Natural killer cell (primary cell): Measurements from ENCODE around the gene SYCP2. TPM values are rescaled to one million over a fixed set of nuclear protein-coding genes. Genes with fewer than 3 reads are reported as not detected.

ENCODE experiments used
- ATAC-seq, 3 donors: fragments of 150-1000 bp in 2 of 3; fragments of 200-7000 bp in 1 of 3; cut with Tn5 transposase; 1 replicate in 1 of 3; 2 replicates in 2 of 3; pipeline ENCODE4 v1.10.0; 2021; ENCODE audit warnings: mild to moderate bottlenecking in 2 of 3, moderate library complexity in 2 of 3
- DNase-seq, 2 donors: peaks; one replicate each; pipeline versions ENCODE4 v3.0.0 to v3.0.0-alpha.2; 2013 to 2021; ENCODE audit warnings: mixed read lengths in 1 of 2
- H3K27ac ChIP-seq: one replicate; pipeline ENCODE4 v1.5.1; 2013; ENCODE audit warnings: mild to moderate bottlenecking, low read length
- H3K27me3 ChIP-seq: one replicate; pipeline ENCODE4 v1.6.1; 2013; ENCODE audit warnings: low read length; ENCODE audit not compliant: control insufficient read depth, insufficient read depth
- H3K36me3 ChIP-seq: one replicate; pipeline ENCODE4 v1.6.1; 2013; ENCODE audit warnings: low read length; ENCODE audit not compliant: control insufficient read depth, insufficient read depth
- H3K4me1 ChIP-seq: one replicate; pipeline ENCODE4 v1.6.1; 2013; ENCODE audit warnings: low read length; ENCODE audit not compliant: control insufficient read depth, insufficient read depth
- H3K4me3 ChIP-seq: one replicate; pipeline ENCODE4 v1.5.1; 2013; ENCODE audit warnings: low read length
- H3K9me3 ChIP-seq: one replicate; pipeline ENCODE4 v1.6.1; 2013; ENCODE audit warnings: low read length; ENCODE audit not compliant: control insufficient read depth, insufficient read depth
- H3K27ac Mint-ChIP-seq, 2 donors: one replicate each; pipeline ENCODE4 v1.8.0; 2022; ENCODE audit warnings: mild to moderate bottlenecking in 2 of 2, mixed read lengths in 2 of 2, moderate library complexity in 1 of 2
- H3K27me3 Mint-ChIP-seq, 2 donors: one replicate each; pipeline ENCODE4 v1.8.0; 2022; ENCODE audit warnings: low read depth in 2 of 2, mixed read lengths in 2 of 2
- H3K36me3 Mint-ChIP-seq: one replicate; pipeline ENCODE4 v1.8.0; 2022; ENCODE audit warnings: mixed read lengths
- H3K4me1 Mint-ChIP-seq, 2 donors: one replicate each; pipeline ENCODE4 v1.8.0; 2022; ENCODE audit warnings: mixed read lengths in 2 of 2
- H3K4me3 Mint-ChIP-seq: one replicate; pipeline ENCODE4 v1.8.0; 2022; ENCODE audit warnings: mild to moderate bottlenecking, moderate library complexity, mixed read lengths
- H3K9me3 Mint-ChIP-seq, 2 donors: one replicate each; pipeline ENCODE4 v1.8.0; 2022; ENCODE audit warnings: mixed read lengths in 2 of 2
- WGBS: methylation state at CpG from one replicate; pipeline ENCODE4 v1.1.7; 2013; ENCODE audit warnings: missing lambda C conversion rate; ENCODE audit not compliant: insufficient coverage; 5-methylcytosine and 5-hydroxymethylcytosine counted together
- intact Hi-C: fragments of 100-400 bp; cut with micrococcal nuclease; formaldehyde crosslinking; loops from one replicate; pipeline ENCODE4 v1.14.2; 2022
- total RNA-seq, 4 donors: library from RNA; stranded (reverse); fragments of 120-200 nt in 1 of 4; gene quantifications; one replicate each; pipeline versions ENCODE4 v1.2.3 to v1.2.4, GENCODE V29; 2013 to 2022
- TF ChIP-seq, protein P1 (sequence below): fragments of 200-600 bp; IDR thresholded peaks from one replicate; pipeline ENCODE4 v1.8.0; 2022; ENCODE audit warnings: antibody characterized with exemption

Gene SYCP2
- total RNA-seq, 3 donors from 2014 or later (not counting 1 experiment from before 2014, with no cell fraction given) = 5.9 to 8.6 (median 7.0) TPM

DNA sequence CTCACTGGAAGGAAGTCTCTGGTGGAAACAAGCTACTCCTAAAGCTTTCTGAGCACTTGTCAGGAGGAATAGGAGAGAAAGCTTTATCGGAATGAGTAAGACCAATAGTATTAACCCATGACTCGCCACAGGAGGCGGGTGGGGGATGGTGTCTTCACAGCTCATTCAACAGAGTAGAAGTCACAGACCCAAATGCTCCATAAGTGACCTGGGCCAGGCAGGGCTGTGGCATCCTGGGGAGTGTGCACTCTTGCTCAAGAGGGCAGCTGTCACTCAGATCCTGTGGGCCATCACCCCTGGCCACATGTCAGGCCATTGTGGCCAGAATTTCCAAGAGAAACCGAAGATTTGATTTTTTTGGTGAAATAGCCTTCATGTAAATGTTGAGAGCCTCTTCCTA is 116.0 kb downstream of the SYCP2 start:
- Histone ChIP-seq H3K4me3 (no peak overlapping the region), H3K4me1 (no peaks in the 10 kb centered on the region), H3K27me3 (no peaks in the 10 kb centered on the region), H3K9me3 (no peaks in the 10 kb centered on the region), H3K27ac (no peak overlapping the region), H3K36me3 (no peaks in the 10 kb centered on the region)
- peaks cover 0 to 5% of the 10 kb centered on the region in 2 donors for H3K27me3 Mint-ChIP-seq
- H3K27ac Mint-ChIP-seq = no peak overlapping the region
- TF ChIP-seq, protein P1, sequence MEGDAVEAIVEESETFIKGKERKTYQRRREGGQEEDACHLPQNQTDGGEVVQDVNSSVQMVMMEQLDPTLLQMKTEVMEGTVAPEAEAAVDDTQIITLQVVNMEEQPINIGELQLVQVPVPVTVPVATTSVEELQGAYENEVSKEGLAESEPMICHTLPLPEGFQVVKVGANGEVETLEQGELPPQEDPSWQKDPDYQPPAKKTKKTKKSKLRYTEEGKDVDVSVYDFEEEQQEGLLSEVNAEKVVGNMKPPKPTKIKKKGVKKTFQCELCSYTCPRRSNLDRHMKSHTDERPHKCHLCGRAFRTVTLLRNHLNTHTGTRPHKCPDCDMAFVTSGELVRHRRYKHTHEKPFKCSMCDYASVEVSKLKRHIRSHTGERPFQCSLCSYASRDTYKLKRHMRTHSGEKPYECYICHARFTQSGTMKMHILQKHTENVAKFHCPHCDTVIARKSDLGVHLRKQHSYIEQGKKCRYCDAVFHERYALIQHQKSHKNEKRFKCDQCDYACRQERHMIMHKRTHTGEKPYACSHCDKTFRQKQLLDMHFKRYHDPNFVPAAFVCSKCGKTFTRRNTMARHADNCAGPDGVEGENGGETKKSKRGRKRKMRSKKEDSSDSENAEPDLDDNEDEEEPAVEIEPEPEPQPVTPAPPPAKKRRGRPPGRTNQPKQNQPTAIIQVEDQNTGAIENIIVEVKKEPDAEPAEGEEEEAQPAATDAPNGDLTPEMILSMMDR = no peak
- no peak overlapping the region for H3K4me3 Mint-ChIP-seq
- H3K9me3 Mint-ChIP-seq = no peaks in the 10 kb centered on the region
- ATAC-seq (no peak), DNase-seq (no peak)
- H3K36me3 Mint-ChIP-seq = no peaks in the 10 kb centered on the region
- intact Hi-C loops = no loop called here
- H3K4me1 Mint-ChIP-seq = no peaks in the 10 kb centered on the region
- 89% methylated on average over 4 of the region's 4 CpGs for WGBS

DNA sequence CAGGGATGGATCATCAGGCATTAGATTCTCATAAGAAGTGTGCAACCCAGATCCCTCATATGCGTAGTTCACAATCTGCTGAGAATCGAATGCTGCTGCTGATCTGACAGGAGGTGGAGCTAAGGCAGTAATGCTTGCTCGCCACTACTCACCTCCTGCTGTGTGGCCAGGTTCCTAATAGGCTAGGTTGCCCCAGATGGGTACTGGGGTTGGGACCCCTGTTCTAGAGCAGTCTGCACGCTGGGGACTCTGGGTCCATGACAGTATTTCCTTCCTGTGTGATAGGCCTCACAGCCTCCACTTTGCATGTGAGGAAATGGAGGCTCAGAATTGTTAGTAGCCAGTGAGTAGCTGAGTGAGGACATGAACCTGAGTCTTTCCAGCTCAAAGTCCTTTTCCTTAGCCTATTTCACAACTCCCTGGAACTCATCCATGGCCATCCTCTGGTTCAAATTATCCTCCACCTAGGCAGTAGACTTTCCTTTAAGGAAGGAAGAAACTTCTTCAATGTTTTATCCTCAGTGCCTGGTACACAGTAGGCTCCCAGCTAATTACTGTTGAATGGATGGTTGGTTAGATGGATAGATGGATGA is 117.2 kb downstream of the SYCP2 start:
- no peak overlapping the region for H3K27ac ChIP-seq
- Mint-ChIP-seq H3K9me3 (no peaks in the 10 kb centered on the region), H3K27me3 (peaks cover 0 to 5% of the 10 kb centered on the region in 2 donors), H3K36me3 (no peaks in the 10 kb centered on the region), H3K27ac (no peak overlapping the region), H3K4me3 (no peak overlapping the region), H3K4me1 (no peaks in the 10 kb centered on the region)
- no peak overlapping the region for H3K4me3 ChIP-seq
- no peaks in the 10 kb centered on the region for H3K27me3 ChIP-seq
- intact Hi-C loops = no loop called here
- DNase-seq (no peak), ATAC-seq (no peak)
- 83% methylated on average over 4 of the region's 4 CpGs for WGBS
- no peaks in the 10 kb centered on the region for H3K4me1 ChIP-seq
- no peaks in the 10 kb centered on the region for H3K36me3 ChIP-seq
- TF ChIP-seq, protein P1 = no peak
- no peaks in the 10 kb centered on the region for H3K9me3 ChIP-seq

DNA sequence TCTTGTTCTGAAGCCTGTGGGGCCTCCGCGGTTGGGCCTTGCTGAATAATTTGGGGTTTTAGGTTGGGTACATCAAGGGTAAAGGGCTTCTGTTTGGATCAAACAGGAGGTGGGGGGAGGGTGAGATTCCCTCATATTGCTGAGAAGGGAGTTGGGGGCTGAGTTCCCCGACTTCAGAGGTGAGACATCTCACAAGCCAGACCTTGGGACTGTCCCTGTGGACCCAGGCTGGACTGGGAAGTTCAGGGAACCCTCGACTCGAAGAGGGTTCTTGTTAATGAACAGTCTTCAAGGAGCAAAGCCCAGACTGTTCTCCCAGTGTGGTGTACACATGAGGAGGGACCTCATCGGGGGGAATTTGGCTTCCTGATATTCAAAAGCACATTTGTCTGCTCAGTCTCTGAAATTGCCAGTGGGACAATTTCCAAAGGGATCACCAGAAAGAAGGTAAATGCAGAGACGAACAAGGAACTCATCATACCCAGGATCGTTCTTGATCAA is 118.5 kb downstream of the SYCP2 start:
- H3K9me3 ChIP-seq = no peaks in the 10 kb centered on the region
- ATAC-seq = no peak
- intact Hi-C loops = no loop called here

More for the DNA sequence above, 118.5 kb downstream of the SYCP2 start:
- no peaks in the 10 kb centered on the region for H3K27me3 ChIP-seq
- TF ChIP-seq, protein P1 = no peak
- no peak overlapping the region for H3K27ac ChIP-seq
- no peaks in the 10 kb centered on the region for H3K4me1 ChIP-seq
- H3K4me3 ChIP-seq = no peak overlapping the region
- Mint-ChIP-seq H3K27me3 (peaks cover 0 to 2% of the 10 kb centered on the region in 2 donors), H3K9me3 (no peaks in the 10 kb centered on the region), H3K4me1 (no peaks in the 10 kb centered on the region), H3K4me3 (no peak overlapping the region), H3K36me3 (no peaks in the 10 kb centered on the region), H3K27ac (no peak overlapping the region)
- DNase-seq = no peak
- no peaks in the 10 kb centered on the region for H3K36me3 ChIP-seq
- WGBS = 77% methylated on average over 8 of the region's 8 CpGs
